ENCODE data around the gene PTPN14. TPM values are rescaled to one million over a fixed set of nuclear protein-coding genes. Genes with fewer than 3 reads are reported as not detected.

Gene PTPN14
- polyA plus RNA-seq, 1 experiment = 29.4 TPM

DNA sequence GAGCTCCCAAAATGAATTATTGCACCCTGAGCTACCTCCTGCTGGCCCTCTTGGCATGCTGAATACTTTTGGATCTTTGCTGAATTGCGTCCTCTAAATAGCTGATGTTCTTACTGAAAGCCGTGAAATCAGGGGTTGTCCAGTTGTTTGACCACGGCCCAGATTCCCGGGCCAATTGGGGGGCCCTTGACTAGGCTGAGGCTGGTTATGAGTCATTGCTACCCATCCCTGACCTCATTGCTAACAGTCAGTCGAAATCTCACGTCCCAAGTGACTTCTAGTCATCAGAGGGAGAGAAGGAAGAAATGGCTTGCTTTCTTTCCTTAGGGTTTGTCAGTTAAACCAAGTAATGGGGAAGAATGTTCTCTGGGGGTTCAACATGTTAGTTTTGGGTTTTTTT lies 233.0 kb downstream of the PTPN14 start:
- H3K27me3 ChIP-seq (ENCODE audit: control insufficient read depth, insufficient read depth, low read length) = no peaks in the 10 kb centered on the region
- no peak for TF ChIP-seq CTCF (IDR thresholded peaks at IDR 0.05; ENCODE audit: insufficient read depth, low read depth, low read length)
- DNase-seq (ENCODE audit: low read depth) = no peak
- H3K4me3 ChIP-seq (ENCODE audit: low read depth, low read length) = no peak overlapping the region
- ChIA-PET POLR2A (no interaction called here), CTCF (interaction anchor here (1.4 to 12.1 kb wide), 5 partner anchors 12 to 309 kb away, joined by 3 to 122 read pairs (median 9); no protein-coding TSS in a partner anchor)
- H3K36me3 ChIP-seq (ENCODE audit: control insufficient read depth, insufficient read depth, low read length) = peaks cover 2% of the 10 kb centered on the region; the same call in 1 of the 2 replicates

DNA sequence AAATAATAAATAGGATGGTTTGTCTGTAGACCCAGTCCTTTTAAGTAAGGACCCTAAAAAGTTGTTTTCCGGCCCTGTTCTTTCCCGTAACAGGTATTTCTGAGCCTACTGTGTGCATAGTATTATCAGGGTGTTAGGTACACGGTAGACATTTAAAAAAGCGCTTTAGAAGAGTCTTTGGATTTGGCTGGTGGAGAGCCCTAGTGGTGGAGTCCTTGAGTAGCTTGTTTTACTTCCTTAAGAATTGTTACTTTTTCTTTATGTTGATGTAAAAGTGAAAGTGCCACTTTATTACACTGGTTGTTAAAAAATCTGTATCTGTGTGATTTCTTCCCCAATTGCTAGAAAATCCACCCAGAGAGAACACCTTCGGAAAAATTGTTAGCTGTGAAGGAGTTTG lies 233.7 kb downstream of the PTPN14 start:
- ChIA-PET POLR2A (no interaction called here), CTCF (interaction anchor here (1.2 to 12.1 kb wide), 7 partner anchors 13 to 310 kb away, joined by 3 to 122 read pairs (median 6); no protein-coding TSS in a partner anchor)
- no peaks in the 10 kb centered on the region for H3K27me3 ChIP-seq (ENCODE audit: control insufficient read depth, insufficient read depth, low read length)
- H3K4me3 ChIP-seq (ENCODE audit: low read depth, low read length) = no peak overlapping the region
- TF ChIP-seq CTCF (IDR thresholded peaks at IDR 0.05; ENCODE audit: insufficient read depth, low read depth, low read length) = no peak
- peaks cover 2% of the 10 kb centered on the region; the same call in 1 of the 2 replicates for H3K36me3 ChIP-seq (ENCODE audit: control insufficient read depth, insufficient read depth, low read length)
- DNase-seq (ENCODE audit: low read depth) = no peak

- Histone ChIP-seq H3K4me3 (ENCODE audit: low read depth, low read length) (no peak overlapping the region), H3K36me3 (ENCODE audit: control insufficient read depth, insufficient read depth, low read length) (peaks cover 2% of the 10 kb centered on the region; the same call in 1 of the 2 replicates), H3K27me3 (ENCODE audit: control insufficient read depth, insufficient read depth, low read length) (no peaks in the 10 kb centered on the region)
- TF ChIP-seq CTCF (IDR thresholded peaks at IDR 0.05; ENCODE audit: insufficient read depth, low read depth, low read length) = no peak
- ChIA-PET CTCF (interaction anchor here (1.0 to 12.1 kb wide), 8 partner anchors 13 to 310 kb away, joined by 3 to 122 read pairs (median 4); no protein-coding TSS in a partner anchor), POLR2A (no interaction called here)
- DNase-seq (ENCODE audit: low read depth) = no peak
Observed at GRCh38 chr1:214317300-214317699, 234.1 kb downstream of the PTPN14 start.

DNA sequence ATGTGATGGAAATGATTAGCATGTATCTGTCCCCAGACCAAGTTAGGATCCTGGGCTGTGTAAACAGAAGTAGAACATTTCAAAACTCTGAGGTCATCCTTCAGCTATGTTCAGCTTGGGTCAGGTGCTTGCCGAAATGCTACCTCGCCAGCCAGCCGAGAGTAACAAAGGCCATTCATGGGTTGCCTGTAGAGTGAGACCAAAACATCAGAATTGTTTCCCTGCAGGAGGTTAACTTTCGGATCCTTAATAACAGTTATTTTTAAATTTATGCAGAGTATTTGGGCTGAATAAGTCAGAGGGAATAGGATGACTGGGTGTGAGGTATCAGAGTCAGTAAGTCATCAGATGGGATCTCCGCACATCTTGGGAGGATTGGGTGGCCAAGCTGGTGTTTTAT lies 234.8 kb downstream of the PTPN14 start:
- TF ChIP-seq CTCF (IDR thresholded peaks at IDR 0.05; ENCODE audit: insufficient read depth, low read depth, low read length) = no peak
- POLR2A ChIA-PET = no interaction called here
- CTCF ChIA-PET = interaction anchor here (0.6 to 12.1 kb wide), 8 partner anchors 13 to 311 kb away, joined by 3 to 122 read pairs (median 4); no protein-coding TSS in a partner anchor
- peaks cover 2% of the 10 kb centered on the region; the same call in 1 of the 2 replicates for H3K36me3 ChIP-seq (ENCODE audit: control insufficient read depth, insufficient read depth, low read length)
- H3K4me3 ChIP-seq (ENCODE audit: low read depth, low read length) = no peak overlapping the region
- no peak for DNase-seq (ENCODE audit: low read depth)
- H3K27me3 ChIP-seq (ENCODE audit: control insufficient read depth, insufficient read depth, low read length) = no peaks in the 10 kb centered on the region

DNA sequence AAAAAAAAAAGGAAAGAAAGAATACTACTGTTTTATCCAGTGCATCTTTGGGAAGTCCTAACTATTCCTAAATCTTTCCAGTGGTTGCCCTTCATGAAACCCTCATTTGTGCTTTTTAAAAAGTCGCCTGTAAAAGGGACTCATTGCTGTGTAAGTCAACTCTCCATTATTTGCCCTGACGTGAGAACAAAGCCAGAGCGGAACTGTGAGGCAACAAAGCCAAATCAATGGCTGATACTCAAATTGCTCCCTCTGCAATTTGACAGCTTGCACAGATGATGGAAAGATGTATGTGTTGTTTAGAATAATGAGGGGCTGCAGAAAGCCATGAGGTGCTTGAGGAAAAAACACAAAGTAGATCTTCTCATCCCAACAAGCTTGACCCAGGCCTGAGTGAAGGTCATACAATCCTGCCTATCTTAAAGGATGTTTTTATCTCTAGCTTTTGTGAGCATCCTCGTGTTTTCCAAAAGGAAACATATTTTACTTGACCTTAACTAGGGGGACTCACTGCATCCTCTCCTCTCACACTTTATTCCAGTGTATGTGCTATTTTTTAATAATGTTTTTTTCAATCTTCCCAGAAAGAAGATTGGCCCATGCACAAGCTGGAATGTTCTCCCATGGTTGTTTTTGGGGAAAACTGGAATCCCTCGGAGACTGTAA lies 237.1 kb downstream of the PTPN14 start:
- no peaks in the 10 kb centered on the region for H3K27me3 ChIP-seq (ENCODE audit: control insufficient read depth, insufficient read depth, low read length)
- no peaks in the 10 kb centered on the region for H3K36me3 ChIP-seq (ENCODE audit: control insufficient read depth, insufficient read depth, low read length)
- no peak overlapping the region for H3K4me3 ChIP-seq (ENCODE audit: low read depth, low read length)
- POLR2A ChIA-PET = no interaction called here
- no peak for DNase-seq (ENCODE audit: low read depth)
- CTCF ChIA-PET = interaction anchor here (1.4 to 12.1 kb wide), 3 partner anchors 16 to 100 kb away, joined by 6 to 122 read pairs (median 12); no protein-coding TSS in a partner anchor
- no peak for TF ChIP-seq CTCF (IDR thresholded peaks at IDR 0.05; ENCODE audit: insufficient read depth, low read depth, low read length)

Data from BJ (cell line).